ENCODE results near the gene NF2.
A peak's percentile ranks its signal among the peaks of the same experiment; 100 is the strongest.

NF2 gene

DNA sequence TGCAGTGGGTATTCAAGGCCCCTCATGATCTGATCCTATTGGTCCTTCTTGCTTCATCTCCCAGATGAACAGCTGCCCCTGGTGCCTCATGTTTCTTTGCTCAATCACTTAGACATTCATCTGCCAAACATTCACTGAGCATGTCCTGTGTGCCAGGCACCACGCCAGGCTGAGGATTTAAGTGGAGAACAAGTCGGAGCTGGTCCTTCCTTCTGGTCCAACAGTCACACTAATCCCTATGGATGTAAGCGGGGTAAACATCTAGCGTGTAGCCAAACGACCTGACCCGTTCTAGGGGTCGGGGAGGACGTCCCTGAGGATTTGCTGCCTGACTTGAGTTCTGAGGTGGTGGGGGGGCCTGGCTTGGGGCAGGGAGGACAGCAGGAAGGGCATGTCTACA lies 141.5 kb downstream of the NF2 start:
- H3K4me3 ChIP-seq (ENCODE audit: low read depth, low read length) = no peak overlapping the region
- peak; percentile 14 for DNase-seq (ENCODE audit: low read depth, low spot score)
- in situ Hi-C loops (cut with HindIII; ENCODE audit: low sequenced_read_pairs) = no loop called here
- TF ChIP-seq CTCF (IDR thresholded peaks at IDR 0.05; ENCODE audit: low read depth, low read length) = no peak

GRCh38 chr22:29747832-29748231 lies 144.4 kb downstream of the NF2 start:
- DNase-seq (ENCODE audit: low read depth, low spot score) = no peak
- TF ChIP-seq CTCF (IDR thresholded peaks at IDR 0.05; ENCODE audit: low read depth, low read length) = no peak
- in situ Hi-C loops (cut with HindIII; ENCODE audit: low sequenced_read_pairs) = no loop called here
- no peak overlapping the region for H3K4me3 ChIP-seq (ENCODE audit: low read depth, low read length)

Measured in astrocyte of the spinal cord (primary cell).